H1 (cell line): ENCODE results near the gene TGFB1.

Source experiments
- CEBPB ChIP-seq: IDR thresholded peaks from 2 replicates; pipeline ENCODE4 v1.6.1; 2012; ENCODE audit warnings: low read depth, low read length
- EP300 ChIP-seq, 2 experiments: IDR thresholded peaks; 1 replicate in 1 of 2; 2 replicates in 1 of 2; pipeline ENCODE4 v1.6.1; 2011 to 2012; ENCODE audit warnings: low read depth in 2 of 2, low read length in 2 of 2, mild to moderate bottlenecking in 2 of 2, borderline replicate concordance in 1 of 2, inconsistent platforms in 1 of 2, moderate library complexity in 1 of 2
- GABPA ChIP-seq: IDR thresholded peaks from 2 replicates; pipeline ENCODE4 v1.6.1; 2011; ENCODE audit warnings: mild to moderate bottlenecking, low read length, moderate library complexity, borderline replicate concordance; ENCODE audit not compliant: insufficient read depth
- KDM1A ChIP-seq: fragments of 200-600, 300-600 bp; sonication (generic); IDR thresholded peaks from 2 replicates; pipeline ENCODE4 v1.7.1; 2016; ENCODE audit warnings: mild to moderate bottlenecking, low read length, borderline replicate concordance
- PHF8 ChIP-seq: fragments of 200-600 bp; sonication (generic); conservative IDR thresholded peaks from 2 replicates; pipeline ENCODE4 v1.7.1; 2012; ENCODE audit warnings: low read depth, mild to moderate bottlenecking, inconsistent platforms, low read length, moderate library complexity
- POLR2AphosphoS5 ChIP-seq: IDR thresholded peaks from 2 replicates; pipeline ENCODE4 v1.6.1; 2011; ENCODE audit warnings: low read depth, low read length
- POU5F1 ChIP-seq: IDR thresholded peaks from 2 replicates; pipeline ENCODE4 v1.6.1; 2011; ENCODE audit warnings: low read depth, mild to moderate bottlenecking, low read length, moderate library complexity
- TAF1 ChIP-seq: IDR thresholded peaks from 2 replicates; pipeline ENCODE4 v1.6.1; 2011; ENCODE audit warnings: mild to moderate bottlenecking, low read depth, low read length
- TBP ChIP-seq: IDR thresholded peaks from 2 replicates; pipeline ENCODE4 v1.6.1; 2011; ENCODE audit warnings: low read depth, low read length, improper control_type of control experiment
- TF ChIP-seq, protein P1 (sequence below), 3 experiments: IDR thresholded peaks; 1 replicate in 2 of 3; 2 replicates in 1 of 3; pipeline versions ENCODE4 v1.5.1 to v1.6.1; 2011; ENCODE audit warnings: low read length in 3 of 3, mild to moderate bottlenecking in 3 of 3, inconsistent platforms in 2 of 3, low read depth in 1 of 3, moderate library complexity in 1 of 3; ENCODE audit not compliant: insufficient read depth in 1 of 3; ENCODE audit errors: control extremely low read depth in 1 of 3

DNA sequence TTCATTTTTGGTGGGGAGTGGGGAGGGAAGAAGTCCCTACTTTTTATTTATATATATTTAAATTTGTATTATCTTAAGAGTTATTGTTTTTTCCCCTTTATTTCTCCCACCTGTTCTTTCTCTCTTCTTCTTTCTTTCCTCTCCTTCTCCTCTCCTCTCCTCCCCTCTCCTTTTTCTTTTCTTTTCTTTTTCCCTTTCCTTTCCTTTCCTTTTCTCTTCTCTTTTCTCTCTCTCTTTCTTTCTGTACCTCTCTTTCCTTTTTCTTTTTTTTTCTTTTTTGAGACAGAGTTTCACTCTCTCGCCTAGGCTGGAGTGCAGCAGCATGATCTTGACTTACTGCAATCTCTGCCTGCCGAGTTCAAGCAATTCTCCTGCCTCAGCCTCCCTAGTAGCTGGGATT is 45.8 kb upstream of the TGFB1 start:
- TF ChIP-seq PHF8, result no peak
- no peak for TF ChIP-seq KDM1A
- TF ChIP-seq, protein P1, sequence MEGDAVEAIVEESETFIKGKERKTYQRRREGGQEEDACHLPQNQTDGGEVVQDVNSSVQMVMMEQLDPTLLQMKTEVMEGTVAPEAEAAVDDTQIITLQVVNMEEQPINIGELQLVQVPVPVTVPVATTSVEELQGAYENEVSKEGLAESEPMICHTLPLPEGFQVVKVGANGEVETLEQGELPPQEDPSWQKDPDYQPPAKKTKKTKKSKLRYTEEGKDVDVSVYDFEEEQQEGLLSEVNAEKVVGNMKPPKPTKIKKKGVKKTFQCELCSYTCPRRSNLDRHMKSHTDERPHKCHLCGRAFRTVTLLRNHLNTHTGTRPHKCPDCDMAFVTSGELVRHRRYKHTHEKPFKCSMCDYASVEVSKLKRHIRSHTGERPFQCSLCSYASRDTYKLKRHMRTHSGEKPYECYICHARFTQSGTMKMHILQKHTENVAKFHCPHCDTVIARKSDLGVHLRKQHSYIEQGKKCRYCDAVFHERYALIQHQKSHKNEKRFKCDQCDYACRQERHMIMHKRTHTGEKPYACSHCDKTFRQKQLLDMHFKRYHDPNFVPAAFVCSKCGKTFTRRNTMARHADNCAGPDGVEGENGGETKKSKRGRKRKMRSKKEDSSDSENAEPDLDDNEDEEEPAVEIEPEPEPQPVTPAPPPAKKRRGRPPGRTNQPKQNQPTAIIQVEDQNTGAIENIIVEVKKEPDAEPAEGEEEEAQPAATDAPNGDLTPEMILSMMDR (IDR thresholded peaks at IDR 0.05; ENCODE audit: control extremely low read depth in 1 of 3, insufficient read depth in 1 of 3, low read depth in 1 of 3, low read length in 3 of 3), result no peak
- TF ChIP-seq POLR2AphosphoS5, result no peak
- no peak for TF ChIP-seq TAF1
- no peak for TF ChIP-seq CEBPB
- no peak for TF ChIP-seq EP300 (IDR thresholded peaks at IDR 0.05; ENCODE audit: borderline replicate concordance in 1 of 2, low read depth in 2 of 2, low read length in 2 of 2)
- no peak for TF ChIP-seq GABPA
- TF ChIP-seq POU5F1, result no peak
- TF ChIP-seq TBP, result no peak
